Measurements from ENCODE around the gene SLC44A1.

The SLC44A1 gene

GRCh38 chr9:105396901-105397300 lies 152.4 kb downstream of the SLC44A1 start:
- DNase-seq: no peak

- no peak for DNase-seq
These were observed 154.7 kb downstream of the SLC44A1 start for GRCh38 chr9:105399117-105399516.

- no peak for DNase-seq
These were observed 157.2 kb downstream of the SLC44A1 start for GRCh38 chr9:105401651-105402050.

GRCh38 chr9:105403552-105404248 lies 159.2 kb downstream of the SLC44A1 start:
- DNase-seq: no peak

- no peak for DNase-seq
These were observed 161.2 kb downstream of the SLC44A1 start for GRCh38 chr9:105405514-105406131.

- DNase-seq: no peak
These were observed 161.9 kb downstream of the SLC44A1 start for GRCh38 chr9:105406369-105406768.

GRCh38 chr9:105413525-105413924 lies 169.1 kb downstream of the SLC44A1 start:
- DNase-seq: peak in 1 of 3 donors; percentile 12

GRCh38 chr9:105414947-105415661 lies 170.7 kb downstream of the SLC44A1 start:
- peak; percentile 68 to 69 (median 69) for DNase-seq

GRCh38 chr9:105415662-105415980 lies 171.2 kb downstream of the SLC44A1 start:
- DNase-seq: no peak

- DNase-seq: no peak
These were observed 172.4 kb downstream of the SLC44A1 start for GRCh38 chr9:105416840-105417239.

- DNase-seq: no peak
These were observed 174.4 kb downstream of the SLC44A1 start for GRCh38 chr9:105418588-105419500.

GRCh38 chr9:105419816-105420597 lies 175.6 kb downstream of the SLC44A1 start:
- DNase-seq: no peak

GRCh38 chr9:105421154-105421553 lies 176.7 kb downstream of the SLC44A1 start:
- peak; percentile 66 to 90 (median 89) for DNase-seq

GRCh38 chr9:105421864-105422263 lies 177.4 kb downstream of the SLC44A1 start:
- peak; percentile 8 to 33 (median 16) for DNase-seq

- DNase-seq: peak; percentile 35 to 63 (median 62)
These were observed 181.5 kb downstream of the SLC44A1 start for GRCh38 chr9:105425816-105426433.

GRCh38 chr9:105426657-105427056 lies 182.2 kb downstream of the SLC44A1 start:
- no peak for DNase-seq

- DNase-seq: no peak
These were observed 187.2 kb downstream of the SLC44A1 start for GRCh38 chr9:105431424-105432246.

- DNase-seq: no peak
These were observed 187.9 kb downstream of the SLC44A1 start for GRCh38 chr9:105432247-105432842.

- no peak for DNase-seq
These were observed 191.0 kb downstream of the SLC44A1 start for GRCh38 chr9:105435453-105435852.

GRCh38 chr9:105436783-105437182 lies 192.3 kb downstream of the SLC44A1 start:
- DNase-seq: no peak
